Spleen (tissue), 7 donors: ENCODE data around the gene PPP1R3G.

ENCODE experiments used
- CTCF ChIP-seq, 11 experiments: fragments of 200-600 bp in 7 of 11; fragments of 450-650 bp in 4 of 11; sonication (generic) in 4 of 11; IDR thresholded peaks in 8 of 11; conservative IDR thresholded peaks in 3 of 11; 1 replicate in 7 of 11; 2 replicates in 4 of 11; pipeline versions ENCODE4 v1.4.0 to v1.8.0; 2016 to 2021; ENCODE audit warnings: antibody characterized with exemption in 11 of 11, inconsistent platforms in 4 of 11, mild to moderate bottlenecking in 1 of 11
- POLR2A ChIP-seq, 3 donors: fragments of 450-650 bp; IDR thresholded peaks; one replicate each; pipeline ENCODE4 v1.5.1; 2017; ENCODE audit warnings: antibody characterized with exemption in 3 of 3, mild to moderate bottlenecking in 1 of 3
- POLR2AphosphoS5 ChIP-seq, 3 donors: sonication (generic); formaldehyde crosslinking; IDR thresholded peaks; one replicate each; pipeline ENCODE4 v1.5.1; 2017; ENCODE audit warnings: antibody characterized with exemption in 3 of 3
- donor health status: DM: no; HTN: no; CAD: no; lungs with moderate emphysema.
- donor health status: DM: no; HTN: no; CAD: no.
- donor health status: DM: no; HTN: no; CAD: no.

- no peak for TF ChIP-seq CTCF (IDR thresholded peaks at IDR 0.05 in 8 of 11, conservative IDR thresholded peaks at IDR 0.05 in 3 of 11)
- TF ChIP-seq POLR2A (IDR thresholded peaks at IDR 0.05): no peak
- no peak for TF ChIP-seq POLR2AphosphoS5 (IDR thresholded peaks at IDR 0.05)
Measured at GRCh38 chr6:5083813-5084359, 1.3 kb upstream of the PPP1R3G start.
